GM12878 (cell line): ENCODE results near the gene GARRE1. TPM values are rescaled to one million over a fixed set of nuclear protein-coding genes. Genes with fewer than 3 reads are reported as not detected.

ENCODE experiments used
- ATAC-seq: fragments of 200-7000 bp; cut with Tn5 transposase; 3 replicates; pipeline ENCODE4 v1.9.1; 2020; ENCODE audit warnings: mild to moderate bottlenecking, moderate library complexity
- BruUV-seq: library from RNA; stranded (reverse); fragments of 400-500 nt; replicated peaks from 2 replicates; lab custom pipeline; 2021; lab: Mats Ljungman, UMichigan
- CTCF ChIA-PET: fragments of 300-600 bp; sonication (Branson Sonifier 250); formaldehyde crosslinking; extraction: SDS; loops from one replicate; lab custom pipeline; 2021; ENCODE audit warnings: inconsistent platforms; lab: Yijun Ruan, JAX
- POLR2A ChIA-PET: fragments of 350-600 bp; formaldehyde crosslinking; extraction: SDS; loops from one replicate; lab custom pipeline; 2021; ENCODE audit warnings: inconsistent platforms; lab: Charles Lee
- RAD21 ChIA-PET: fragments of 300-600 bp; sonication (Branson Sonifier 250); formaldehyde crosslinking; loops from one replicate; lab custom pipeline; 2023; ENCODE audit warnings: antibody characterized with exemption; ENCODE audit not compliant: unreplicated experiment; lab: Charles Lee
- SMC1A ChIA-PET: fragments of 300-600 bp; sonication (Branson Sonifier 250); formaldehyde crosslinking; loops from one replicate; lab custom pipeline; 2023; ENCODE audit not compliant: unreplicated experiment, uncharacterized antibody; lab: Charles Lee
- DNase-seq: peaks from one replicate; pipeline ENCODE4 v3.0.0-alpha.2; 2011; ENCODE audit warnings: low read depth, low spot score
- FAIRE-seq: peaks from 3 replicates; lab custom pipeline; 2011; peaks lifted over from hg19 to GRCh38; lab: Jason Lieb, UNC
- H2AFZ ChIP-seq: 2 replicates; pipeline ENCODE4 v1.6.0; 2011; ENCODE audit warnings: low read depth, low read length, control low read depth; ENCODE audit not compliant: control insufficient read depth
- H3K27ac ChIP-seq: 2 replicates; pipeline ENCODE4 v1.5.1; 2011; ENCODE audit warnings: control low read depth; ENCODE audit not compliant: control insufficient read depth, insufficient read depth
- H3K27me3 ChIP-seq, 2 experiments: replicated peaks in 1 of 2; 2 replicates each; pipeline versions ENCODE4 v1.6.0 to v1.6.1; 2011; ENCODE audit warnings: low read length in 1 of 2; ENCODE audit not compliant: control insufficient read depth in 2 of 2, insufficient read depth in 2 of 2
- H3K36me3 ChIP-seq, 2 experiments: 2 replicates each; pipeline ENCODE4 v1.5.1; 2011; ENCODE audit warnings: low read length in 1 of 2; ENCODE audit not compliant: control insufficient read depth in 2 of 2, insufficient read depth in 2 of 2
- H3K4me1 ChIP-seq: 2 replicates; pipeline ENCODE4 v1.6.1; 2011; ENCODE audit warnings: mild to moderate bottlenecking, low read length, moderate library complexity, mixed read lengths; ENCODE audit not compliant: control insufficient read depth, insufficient read depth
- H3K4me2 ChIP-seq: 2 replicates; pipeline ENCODE4 v1.6.0; 2011; ENCODE audit warnings: control low read depth; ENCODE audit not compliant: control insufficient read depth, insufficient read depth
- H3K4me3 ChIP-seq: fragments of 200-600 bp; sonication (generic); 2 replicates; pipeline ENCODE4 v1.5.1; 2016
- H3K79me2 ChIP-seq: 2 replicates; pipeline ENCODE4 v1.6.0; 2011; ENCODE audit warnings: low read length; ENCODE audit not compliant: control insufficient read depth, insufficient read depth
- H3K9ac ChIP-seq: 2 replicates; pipeline ENCODE4 v1.8.0; 2011; ENCODE audit warnings: low read length, control low read depth, mixed read lengths; ENCODE audit not compliant: control insufficient read depth, insufficient read depth
- H3K9me3 ChIP-seq: replicated peaks from 3 replicates; pipeline ENCODE4 v1.5.1; 2011; ENCODE audit warnings: mild to moderate bottlenecking, low read length; ENCODE audit not compliant: control insufficient read depth, insufficient read depth
- H4K20me1 ChIP-seq: 2 replicates; pipeline ENCODE4 v1.6.0; 2011; ENCODE audit not compliant: control insufficient read depth, insufficient read depth
- CREB1 ChIP-seq: IDR thresholded peaks from 2 replicates; pipeline ENCODE4 v1.6.1; 2012; ENCODE audit warnings: low read depth, mild to moderate bottlenecking, inconsistent platforms
- EZH2 ChIP-seq: IDR thresholded peaks from 2 replicates; pipeline ENCODE4 v1.6.1; 2012; ENCODE audit warnings: low read depth, mild to moderate bottlenecking, control low read depth, inconsistent platforms, low read length, borderline replicate concordance; ENCODE audit not compliant: control insufficient read depth
- NFYB ChIP-seq: IDR thresholded peaks from 2 replicates; pipeline ENCODE4 v1.6.1; 2011; ENCODE audit warnings: low read depth, mild to moderate bottlenecking, low read length, improper control_type of control experiment, moderate library complexity; ENCODE audit not compliant: insufficient read depth
- NKRF ChIP-seq: fragments of 450-650 bp; conservative IDR thresholded peaks from 2 replicates; pipeline ENCODE4 v1.6.1; 2017; ENCODE audit warnings: mild to moderate bottlenecking, moderate library complexity
- RUNX3 ChIP-seq: IDR thresholded peaks from 2 replicates; pipeline ENCODE4 v1.6.1; 2012; ENCODE audit warnings: low read length, inconsistent platforms
- TCF12 ChIP-seq: IDR thresholded peaks from 2 replicates; pipeline ENCODE4 v1.6.1; 2011; ENCODE audit warnings: low read depth, mild to moderate bottlenecking, low read length
- ZNF622 ChIP-seq: fragments of 450-650 bp; IDR thresholded peaks from 2 replicates; pipeline ENCODE4 v1.6.1; 2017; ENCODE audit warnings: mild to moderate bottlenecking, inconsistent platforms
- WGBS: methylation state at CpG from one replicate; pipeline ENCODE4 v1.1.6; 2016; ENCODE audit warnings: low lambda C conversion rate; ENCODE audit not compliant: insufficient replicate concordance, insufficient coverage; ENCODE audit errors: missing lambda C conversion rate; 5-methylcytosine and 5-hydroxymethylcytosine counted together
- in situ Hi-C: fragments of 300-500 bp; cut with MboI; formaldehyde crosslinking; loops from 9 replicates; pipeline ENCODE4 v1.14.3; 2018; ENCODE audit warnings: mixed read lengths
- intact Hi-C: fragments of 100-400 bp; cut with micrococcal nuclease; formaldehyde crosslinking; loops from one replicate; pipeline ENCODE4 v1.14.2; 2022; ENCODE audit not compliant: unreplicated experiment
- polyA plus RNA-seq, 11 experiments: library from polyadenylated mRNA; depleted of rRNA in 4 of 11; unstranded in 6 of 11; stranded (reverse) in 5 of 11; fragments of >200 nt; fragmentation: Nextera tagmentation in 4 of 11; fragmentation: Illumina TruSeq in 1 of 11; extraction: Ambion mirVana in 4 of 11; extraction: Trizol in 1 of 11; gene quantifications; 1 replicate in 1 of 11; 2 replicates in 10 of 11; pipeline versions ENCODE4 v1.2.1 to v1.2.3, GENCODE V29; 2011 to 2016; ENCODE audit warnings: inconsistent platforms in 2 of 11, missing spikeins in 2 of 11, low read depth in 1 of 11
- total RNA-seq, 4 experiments: library from RNA; depleted of rRNA in 3 of 4; stranded (reverse); fragments of >200 nt in 3 of 4; fragmentation: Illumina TruSeq in 1 of 4; extraction: Trizol in 1 of 4; gene quantifications; 2 replicates each; pipeline versions ENCODE4 v1.2.1 to v1.2.3, GENCODE V29; 2013 to 2021

Gene GARRE1
- total and polyA plus RNA-seq, 10 of the 15 experiments (the other 5 are each of a cell fraction or from before 2014, with no cell fraction given): 1.1 to 9.4 (median 5.1) TPM

GRCh38 chr19:34274827-34275625 lies 20.7 kb downstream of the GARRE1 start:
- ChIA-PET RAD21 (no interaction called here), CTCF (no interaction called here), SMC1A (interaction anchor here (1.6 kb wide), 1 partner anchor 14 kb away, joined by 4 read pairs; no protein-coding TSS in a partner anchor), POLR2A (no interaction called here)
- in situ Hi-C loops (no loop called here), intact Hi-C loops (no loop called here)
- DNase-seq: no peak
- Histone ChIP-seq H4K20me1 (no peaks in the 10 kb centered on the region), H3K79me2 (peaks cover 6% of the 10 kb centered on the region), H3K4me3 (no peak overlapping the region), H3K27me3 (no peaks in the 10 kb centered on the region), H3K4me2 (no peak overlapping the region), H3K9ac (no peak overlapping the region), H3K4me1 (peaks cover 12% of the 10 kb centered on the region), H3K9me3 (no peaks in the 10 kb centered on the region), H3K36me3 (no peaks in the 10 kb centered on the region), H3K27ac (no peak overlapping the region), H2AFZ (no peak overlapping the region)
- no TSS peak for BruUV-seq
- no peak for FAIRE-seq
- no peak for ATAC-seq
- TF ChIP-seq TCF12 (no peak), NKRF (no peak), NFYB (no peak), RUNX3 (no peak), ZNF622 (no peak), EZH2 (no peak), CREB1 (no peak)
- WGBS: 91% methylated on average over 4 of the region's 4 CpGs
